Fibroblast of skin of left quadriceps (primary cell): Measurements from ENCODE around the gene NPC1L1.
"Not testable (repeated sequence)": the region's sequence is repeated elsewhere in the genome, so short reads cannot be mapped to it uniquely, and the experiment has no call there.

Experiments
- DNase-seq, 2 experiments: peaks; one replicate each; pipeline ENCODE4 v3.0.0-alpha.2; 2013; ENCODE audit warnings: low read depth in 2 of 2

The NPC1L1 gene

GRCh38 chr7:44565795-44566559 is 24.8 kb upstream of the NPC1L1 start:
- DNase-seq: no peak

- no peak for DNase-seq
Observed at GRCh38 chr7:44565097-44565794, 24.1 kb upstream of the NPC1L1 start.

- DNase-seq: no peak
Observed at GRCh38 chr7:44564606-44565005, 23.5 kb upstream of the NPC1L1 start.

- no peak for DNase-seq
Observed at GRCh38 chr7:44563171-44563679, 22.1 kb upstream of the NPC1L1 start.

- not testable (repeated sequence) for DNase-seq
Observed at GRCh38 chr7:44562622-44562962, 21.5 kb upstream of the NPC1L1 start.

GRCh38 chr7:44561962-44562621 is 21.0 kb upstream of the NPC1L1 start:
- no peak for DNase-seq

- no peak for DNase-seq
Observed at GRCh38 chr7:44561481-44561880, 20.4 kb upstream of the NPC1L1 start.

GRCh38 chr7:44559485-44559884 is 18.4 kb upstream of the NPC1L1 start:
- no peak for DNase-seq

GRCh38 chr7:44557485-44557884 is 16.4 kb upstream of the NPC1L1 start:
- no peak for DNase-seq

GRCh38 chr7:44555350-44555749 is 14.2 kb upstream of the NPC1L1 start:
- no peak for DNase-seq

GRCh38 chr7:44552473-44553005 is 11.4 kb upstream of the NPC1L1 start:
- DNase-seq: not testable (repeated sequence)

- DNase-seq: no peak
Observed at GRCh38 chr7:44549457-44549856, 8.3 kb upstream of the NPC1L1 start.

- no peak for DNase-seq
Observed at GRCh38 chr7:44548893-44549292, 7.8 kb upstream of the NPC1L1 start.

GRCh38 chr7:44547536-44548231 is 6.6 kb upstream of the NPC1L1 start:
- DNase-seq: no peak

- DNase-seq: no peak
Observed at GRCh38 chr7:44541876-44542610, 913 bp upstream of the NPC1L1 start.

GRCh38 chr7:44540592-44541027 is 520 bp downstream of the NPC1L1 start:
- no peak for DNase-seq

- DNase-seq: no peak
Observed at GRCh38 chr7:44539669-44540506, 1.2 kb downstream of the NPC1L1 start.

- no peak for DNase-seq
Observed at GRCh38 chr7:44538798-44539668, 2.1 kb downstream of the NPC1L1 start.
